ENCODE measurements around the gene ITFG1. TPM values are rescaled to one million over a fixed set of nuclear protein-coding genes. Genes with fewer than 3 reads are reported as not detected.

Gene ITFG1
- total RNA-seq, 1 experiment from 2014 or later, result 18.0 TPM

GRCh38 chr16:47150067-47150466, 310.8 kb downstream of the ITFG1 start:
- H3K79me2 ChIP-seq (ENCODE audit: insufficient read depth, low read length), result no peaks in the 10 kb centered on the region
- no CpG with 5 or more reads among the region's 3 CpGs for WGBS (ENCODE audit: extremely low coverage, insufficient read length, low lambda C conversion rate)
- no peak overlapping the region for H3K14ac ChIP-seq (ENCODE audit: insufficient read depth, low read length)

More at GRCh38 chr16:47150067-47150466, 310.8 kb downstream of the ITFG1 start:
- Histone ChIP-seq H4K5ac (ENCODE audit: insufficient read length, low read depth, low read length) (no peak overlapping the region), H2BK120ac (ENCODE audit: low read depth, low read length, poor library complexity, severe bottlenecking) (no peak overlapping the region), H3T11ph (ENCODE audit: low read length) (no peak overlapping the region), H3K27ac (ENCODE audit: insufficient read length, low read depth, low read length) (no peak overlapping the region), H3K9ac (ENCODE audit: extremely low read depth, insufficient read length, low read length) (no peak overlapping the region), H3K23me2 (ENCODE audit: insufficient read length, low read depth, low read length, poor library complexity, severe bottlenecking) (no peaks in the 10 kb centered on the region), H3K79me1 (ENCODE audit: insufficient read depth, low read depth, low read length, poor library complexity, severe bottlenecking) (no peaks in the 10 kb centered on the region), H2BK20ac (ENCODE audit: low read depth, low read length, poor library complexity, severe bottlenecking) (no peak overlapping the region), H3K23ac (ENCODE audit: insufficient read length, low read depth, low read length) (no peak overlapping the region), H2AFZ (ENCODE audit: low read length) (no peak overlapping the region), H4K20me1 (ENCODE audit: control insufficient read depth, insufficient read depth, insufficient read length) (no peaks in the 10 kb centered on the region), H3K9me3 (ENCODE audit: control insufficient read depth, low read depth, low read length) (peaks cover 9% of the 10 kb centered on the region), H2BK12ac (ENCODE audit: insufficient read length, low read depth, low read length) (no peak overlapping the region), H2BK15ac (ENCODE audit: low read depth, low read length) (no peak overlapping the region), H3K4me2 (ENCODE audit: insufficient read depth, insufficient read length, low read length) (no peak overlapping the region), H3K4ac (ENCODE audit: low read depth, low read length) (no peak overlapping the region), H4K91ac (ENCODE audit: insufficient read length, low read depth, low read length) (no peak overlapping the region), H2AK5ac (ENCODE audit: insufficient read length, low read length) (no peak overlapping the region), H3K27me3 (ENCODE audit: insufficient read depth, low read length) (no peaks in the 10 kb centered on the region; the same call in 1 of the 2 replicates), H3K4me1 (ENCODE audit: insufficient read depth, low read length) (no peaks in the 10 kb centered on the region), H3K18ac (ENCODE audit: insufficient read length, low read depth, low read length) (no peak overlapping the region), H4K8ac (replicated peaks; ENCODE audit: insufficient read length, low read depth, low read length) (no peak overlapping the region), H2BK5ac (ENCODE audit: insufficient read length, low read length) (no peak overlapping the region), H3K56ac (ENCODE audit: insufficient read length, low read depth, low read length) (no peak overlapping the region)
- no peak for DNase-seq
- H3K27ac Mint-ChIP-seq, result no peak overlapping the region
- peaks cover 24 to 39% (median 33%) of the 10 kb centered on the region in 3 experiments for H3K36me3 Mint-ChIP-seq (ENCODE audit: insufficient read depth in 1 of 3, low read depth in 3 of 3)
- peaks cover 23 to 32% of the 10 kb centered on the region in 2 experiments for H3K9me3 Mint-ChIP-seq
- H3K4me3 Mint-ChIP-seq, result no peak overlapping the region
- peaks cover 22% of the 10 kb centered on the region for H3K27me3 Mint-ChIP-seq (ENCODE audit: low read depth)
- TF ChIP-seq, protein P1, sequence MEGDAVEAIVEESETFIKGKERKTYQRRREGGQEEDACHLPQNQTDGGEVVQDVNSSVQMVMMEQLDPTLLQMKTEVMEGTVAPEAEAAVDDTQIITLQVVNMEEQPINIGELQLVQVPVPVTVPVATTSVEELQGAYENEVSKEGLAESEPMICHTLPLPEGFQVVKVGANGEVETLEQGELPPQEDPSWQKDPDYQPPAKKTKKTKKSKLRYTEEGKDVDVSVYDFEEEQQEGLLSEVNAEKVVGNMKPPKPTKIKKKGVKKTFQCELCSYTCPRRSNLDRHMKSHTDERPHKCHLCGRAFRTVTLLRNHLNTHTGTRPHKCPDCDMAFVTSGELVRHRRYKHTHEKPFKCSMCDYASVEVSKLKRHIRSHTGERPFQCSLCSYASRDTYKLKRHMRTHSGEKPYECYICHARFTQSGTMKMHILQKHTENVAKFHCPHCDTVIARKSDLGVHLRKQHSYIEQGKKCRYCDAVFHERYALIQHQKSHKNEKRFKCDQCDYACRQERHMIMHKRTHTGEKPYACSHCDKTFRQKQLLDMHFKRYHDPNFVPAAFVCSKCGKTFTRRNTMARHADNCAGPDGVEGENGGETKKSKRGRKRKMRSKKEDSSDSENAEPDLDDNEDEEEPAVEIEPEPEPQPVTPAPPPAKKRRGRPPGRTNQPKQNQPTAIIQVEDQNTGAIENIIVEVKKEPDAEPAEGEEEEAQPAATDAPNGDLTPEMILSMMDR (conservative IDR thresholded peaks at IDR 0.05), result no peak
- no peaks in the 10 kb centered on the region for H3K4me1 Mint-ChIP-seq
